GM18517 (cell line): ENCODE data around the gene ACOT7.
"Not testable (repeated sequence)": the region's sequence is repeated elsewhere in the genome, so short reads cannot be mapped to it uniquely, and the experiment has no call there.

Experiments used
- ATAC-seq: cut with Tn5 transposase; IDR thresholded peaks from one replicate; pipeline ENCODE4 v1.9.1; 2021; ENCODE audit warnings: mild to moderate bottlenecking, moderate library complexity; ENCODE audit not compliant: unreplicated experiment

Gene ACOT7

DNA sequence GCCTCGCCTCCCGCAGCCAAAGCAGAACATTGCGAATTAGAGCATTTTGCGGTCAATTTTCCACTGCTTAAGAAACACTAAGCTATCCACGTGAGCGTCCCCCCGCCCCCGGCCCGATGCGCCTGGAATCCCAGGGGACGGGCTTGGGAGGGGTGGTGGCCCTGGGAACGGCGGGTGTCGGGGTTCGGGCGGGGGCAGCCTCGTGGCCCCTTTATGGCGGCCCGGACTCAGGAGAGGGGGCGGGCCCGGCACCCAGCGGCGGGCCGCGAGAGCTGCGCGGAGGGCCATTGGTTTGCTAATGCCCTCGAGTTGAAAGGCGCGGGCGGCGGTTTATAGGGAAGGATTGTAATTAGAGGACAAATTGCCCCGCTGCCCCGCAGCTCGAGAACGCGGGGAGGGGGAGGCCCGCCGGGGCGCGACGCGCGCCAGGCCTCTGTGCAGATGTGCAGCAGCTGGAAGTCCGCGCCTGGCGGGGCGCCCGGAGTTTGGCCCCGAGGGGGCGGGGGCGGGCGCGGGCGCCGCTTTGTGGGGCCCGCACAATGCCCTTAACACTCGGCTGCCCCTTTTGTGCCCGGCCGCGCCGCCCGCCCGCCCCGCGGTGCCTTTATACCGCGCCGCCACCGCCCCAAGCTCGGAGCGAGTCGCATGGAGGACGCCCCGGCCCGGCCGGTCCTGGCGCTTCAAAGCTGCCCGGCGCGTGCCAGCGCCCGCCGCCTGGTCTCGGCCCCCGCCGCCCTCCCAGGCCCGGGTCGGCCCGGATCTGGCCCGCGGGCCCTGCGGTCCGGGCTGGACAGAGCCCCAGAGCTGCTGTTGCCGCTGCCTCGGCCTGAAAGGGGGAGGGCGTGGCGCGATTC is 151.5 kb downstream of the ACOT7 start:
- ATAC-seq, result no peak

DNA sequence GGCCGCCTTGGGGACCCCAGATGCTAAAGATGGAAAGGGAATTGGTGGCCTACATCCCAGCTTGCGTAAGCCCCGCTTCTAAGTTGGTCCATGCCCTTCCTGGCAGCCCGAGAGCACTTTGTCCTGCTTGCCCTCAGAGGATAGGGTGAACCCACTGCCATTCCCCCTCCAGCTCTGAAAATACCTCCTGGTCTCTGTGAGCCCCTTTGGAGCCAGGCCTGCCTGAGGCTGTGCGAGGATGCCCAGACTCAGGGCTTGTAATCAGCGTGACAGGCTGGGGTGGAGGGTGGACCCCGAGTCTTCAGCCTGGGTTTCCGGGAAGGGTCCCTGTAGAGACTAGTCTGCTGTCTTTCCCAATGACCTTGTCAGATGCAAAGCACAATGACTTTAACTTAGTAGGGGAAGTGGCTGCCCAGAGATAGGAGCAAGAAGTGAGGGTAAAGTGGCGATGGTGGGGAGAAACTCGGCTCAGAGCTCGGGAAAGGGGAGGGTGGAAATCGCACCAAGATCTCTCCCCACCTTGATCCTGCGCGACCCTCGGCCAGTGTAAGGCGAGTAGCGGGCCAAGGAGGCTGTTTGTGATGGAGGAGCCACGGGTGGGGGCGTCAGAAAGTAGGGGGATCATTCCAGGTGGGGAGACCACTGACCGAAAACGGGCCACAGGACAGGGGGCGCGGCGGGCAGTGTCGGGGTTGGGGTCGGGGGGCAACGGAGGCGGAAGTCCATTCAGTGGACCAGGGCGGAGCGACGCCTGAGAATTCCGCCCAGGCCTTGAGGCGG is 152.3 kb downstream of the ACOT7 start:
- ATAC-seq, result no peak

GRCh38 chr1:6239950-6240768 is 153.4 kb downstream of the ACOT7 start:
- ATAC-seq, result no peak

GRCh38 chr1:6239213-6239752 is 154.3 kb downstream of the ACOT7 start:
- ATAC-seq, result no peak

GRCh38 chr1:6237093-6237492 is 156.5 kb downstream of the ACOT7 start:
- no peak for ATAC-seq

- ATAC-seq, result no peak
These were observed 158.3 kb downstream of the ACOT7 start for GRCh38 chr1:6235296-6235677.

DNA sequence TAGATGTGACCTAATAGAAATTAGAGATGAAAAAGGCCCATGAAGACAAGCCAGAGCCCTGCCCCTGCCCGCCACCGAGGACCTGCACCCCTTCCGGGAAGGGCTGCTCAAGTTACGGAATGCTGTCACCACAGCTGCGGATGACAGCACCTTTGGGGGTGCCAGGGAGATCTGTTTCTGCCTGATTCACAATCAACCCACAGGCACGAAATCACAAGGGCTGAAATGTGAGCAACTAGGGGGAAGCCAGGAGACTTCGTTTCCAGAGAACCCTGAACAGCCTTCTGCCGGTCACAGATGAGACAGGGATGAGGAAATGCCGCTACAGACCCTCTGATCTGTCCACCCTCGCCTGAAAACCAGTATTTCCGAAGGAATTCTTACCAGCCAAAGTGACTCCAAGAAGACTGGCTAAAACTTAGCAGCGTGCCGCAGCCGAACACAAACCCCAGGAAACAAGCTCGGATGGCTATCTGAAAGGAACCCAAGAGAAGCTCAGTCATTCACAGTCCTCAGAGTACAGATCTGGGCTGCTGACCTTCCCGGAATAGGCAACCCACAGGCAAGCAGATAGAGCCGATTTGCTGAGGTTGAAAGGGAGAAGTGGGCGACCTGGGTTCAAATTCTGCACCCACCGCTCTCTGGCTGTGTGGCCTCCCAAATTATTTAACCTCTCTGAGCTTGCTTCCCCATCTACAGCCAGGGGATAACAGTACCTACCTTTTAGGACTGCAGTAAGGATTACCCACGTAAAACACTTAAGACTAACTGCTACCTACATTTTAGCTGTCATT is 158.9 kb downstream of the ACOT7 start:
- no peak for ATAC-seq

DNA sequence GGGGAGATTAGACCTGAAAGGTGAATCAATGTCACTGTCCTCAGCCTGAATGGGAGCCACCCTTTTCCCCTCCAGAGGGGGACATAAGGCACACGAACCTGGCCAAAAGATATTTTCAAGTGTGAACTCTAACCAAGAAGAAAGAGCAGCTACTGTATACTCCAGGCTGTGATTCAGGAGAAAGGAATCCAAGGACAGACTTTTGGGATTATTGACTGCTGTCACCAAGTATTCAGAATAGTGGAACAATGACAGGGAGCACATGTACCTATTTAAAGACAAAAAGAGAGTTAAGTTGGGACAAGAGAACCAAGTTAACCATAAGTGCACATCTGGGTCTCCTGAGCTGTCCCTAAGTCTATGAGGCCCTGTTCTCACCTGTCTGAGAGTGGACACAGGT is 160.2 kb downstream of the ACOT7 start:
- no peak for ATAC-seq

DNA sequence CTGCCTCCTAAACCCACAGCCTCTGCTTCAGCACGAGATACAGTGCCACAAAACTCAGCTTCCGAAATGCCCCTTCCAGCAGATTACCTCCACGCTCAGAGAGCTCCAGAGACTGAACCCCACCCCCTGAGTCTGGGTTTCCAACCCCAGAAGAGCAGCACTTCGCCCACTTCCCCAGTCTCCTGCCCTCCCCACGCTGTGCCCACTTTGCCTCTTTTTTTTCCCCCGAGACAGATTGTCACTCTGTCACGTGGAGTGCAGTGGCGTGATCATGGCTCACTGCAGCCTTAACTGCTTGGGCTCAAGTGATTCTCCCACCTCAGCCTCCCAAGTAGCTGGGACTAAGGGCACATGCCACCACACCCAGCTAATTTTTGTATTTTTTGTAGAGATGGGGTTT is 167.9 kb downstream of the ACOT7 start:
- ATAC-seq, result no peak

DNA sequence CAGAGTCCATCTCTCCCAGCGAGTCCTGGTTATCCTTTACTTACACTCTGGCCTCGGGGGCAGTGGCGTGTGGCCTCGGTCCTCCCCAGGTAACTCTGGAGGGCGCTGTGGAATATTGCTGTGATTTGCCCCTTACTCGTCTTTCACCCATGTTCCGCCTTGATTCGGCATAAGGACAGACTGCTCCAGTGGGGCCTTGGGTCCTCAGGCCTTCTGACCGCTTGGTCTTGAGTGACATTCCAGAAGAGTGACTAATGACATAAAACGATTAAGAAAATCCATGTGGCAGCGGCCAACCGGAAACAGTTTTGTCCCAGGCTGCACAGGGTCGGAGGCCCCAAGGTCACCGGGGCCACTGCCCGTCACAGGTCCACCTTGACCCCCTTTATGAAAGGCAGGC is 168.8 kb downstream of the ACOT7 start:
- ATAC-seq, result no peak

GRCh38 chr1:6223617-6224016 is 169.9 kb downstream of the ACOT7 start:
- no peak for ATAC-seq

GRCh38 chr1:6222636-6223035 is 170.9 kb downstream of the ACOT7 start:
- no peak for ATAC-seq

GRCh38 chr1:6221210-6221784 is 172.3 kb downstream of the ACOT7 start:
- ATAC-seq, result no peak

DNA sequence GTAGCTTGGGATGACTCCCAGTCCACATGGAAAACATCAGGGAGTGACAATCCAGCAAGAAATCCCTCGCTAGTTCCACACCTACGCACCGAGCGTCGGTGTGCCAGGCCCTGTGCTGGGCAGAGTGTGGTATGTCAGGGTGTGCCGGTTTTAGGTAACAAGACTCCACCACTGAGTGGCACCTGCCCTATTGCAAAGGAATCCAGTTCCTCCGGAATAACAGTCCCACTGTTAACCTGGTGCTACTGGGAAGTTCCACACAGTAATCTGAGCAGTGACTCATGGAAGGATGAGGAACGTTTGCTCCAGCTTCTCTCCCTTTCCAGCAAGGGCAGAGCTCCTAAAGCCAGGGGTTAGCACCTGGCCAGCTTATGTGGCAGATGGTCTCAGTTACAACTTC is 173.3 kb downstream of the ACOT7 start:
- no peak for ATAC-seq

GRCh38 chr1:6219641-6220040 is 173.9 kb downstream of the ACOT7 start:
- ATAC-seq, result not testable (repeated sequence)

DNA sequence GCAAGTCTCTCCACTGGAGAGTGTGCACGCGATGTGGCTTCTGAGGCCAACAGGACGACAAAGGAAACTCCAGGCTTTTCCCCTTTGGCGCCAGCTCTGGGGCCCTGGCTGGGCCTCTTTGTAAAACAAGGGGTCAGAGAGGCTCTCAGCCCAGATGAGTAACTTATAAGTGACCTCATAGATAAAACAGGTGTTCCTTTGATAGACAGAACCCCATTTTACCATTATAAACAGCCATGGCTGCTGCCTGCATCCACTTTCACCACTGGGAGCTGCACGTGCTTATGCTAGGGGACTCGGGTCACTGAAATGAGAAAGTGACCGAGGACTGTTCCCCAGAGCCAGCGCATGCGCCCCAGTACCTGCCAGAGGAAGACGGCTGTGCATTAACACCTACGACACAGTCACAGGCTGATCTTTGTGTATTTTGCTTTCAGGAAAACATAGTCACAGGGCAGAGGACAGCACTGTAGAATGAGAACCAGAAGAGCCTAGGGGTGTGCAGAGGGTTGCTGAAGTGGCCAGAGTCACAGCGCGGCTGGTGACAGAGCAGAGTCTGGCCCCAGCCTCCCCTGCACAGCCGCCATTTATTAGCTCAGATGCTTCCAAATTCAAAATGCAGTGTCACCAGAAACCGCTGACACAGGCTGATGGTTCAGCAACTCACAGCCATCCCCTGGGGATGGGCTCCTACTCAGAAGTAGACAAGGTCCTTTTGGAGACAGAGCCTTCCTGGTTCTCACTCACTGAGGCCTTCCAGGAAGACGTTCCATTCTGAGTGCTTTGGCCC is 175.0 kb downstream of the ACOT7 start:
- ATAC-seq, result no peak
